ENCODE results near the gene PGBD1.

Gene PGBD1

GRCh38 chr6:28335564-28336283 lies 54.4 kb downstream of the PGBD1 start, which contains the start of gene ZSCAN31:
TSS of gene ZSCAN31 (minus strand) at chr6:28336148. CDS start at chr6:28329683, 6,465 bp downstream.
- DNase-seq: peak; percentile 94

DNA sequence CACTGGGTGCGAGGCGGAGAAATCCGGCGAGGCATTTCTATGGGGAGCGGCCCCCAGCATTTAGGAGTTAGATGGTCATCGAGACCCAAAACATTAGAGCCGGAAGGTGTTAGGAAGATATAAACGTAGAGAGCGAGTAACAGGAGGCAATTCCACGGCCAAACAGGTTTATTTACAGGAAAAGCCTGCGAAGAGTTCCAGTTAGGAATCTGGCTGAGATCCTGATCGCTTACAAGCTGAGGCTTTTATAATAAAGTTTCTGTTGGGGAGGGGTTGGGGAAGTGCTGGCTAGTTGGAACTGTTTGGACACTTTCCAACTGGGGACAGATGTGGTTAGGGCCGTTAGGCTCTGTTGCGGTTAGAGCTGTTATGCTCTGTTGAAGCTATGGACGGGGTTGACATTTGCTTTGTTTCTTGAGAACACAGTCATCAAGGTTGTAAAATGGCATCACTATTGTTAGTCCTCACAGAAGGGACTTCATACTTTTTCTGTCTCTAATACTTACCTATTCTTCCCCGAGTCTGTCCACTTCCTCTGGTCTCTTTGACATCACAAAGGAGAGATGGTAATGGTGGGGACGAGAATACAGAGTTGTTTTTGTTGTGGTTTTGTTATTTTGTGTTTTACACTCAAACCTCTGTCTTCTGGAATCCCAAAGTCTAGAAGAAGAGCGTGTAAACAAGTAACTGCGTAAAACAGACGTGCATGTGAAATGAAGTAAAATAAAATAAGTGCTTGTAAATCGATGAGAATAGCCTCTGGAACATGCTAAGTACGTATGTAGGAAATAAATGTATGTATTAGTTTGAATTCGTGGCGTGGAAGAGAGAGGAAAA lies 55.1 kb downstream of the PGBD1 start:
- peak; percentile 79 for DNase-seq

- DNase-seq: no peak
These were observed 55.7 kb downstream of the PGBD1 start for GRCh38 chr6:28337121-28337520.

- DNase-seq: no peak
These were observed 59.1 kb downstream of the PGBD1 start for GRCh38 chr6:28340310-28341095.

- no peak for DNase-seq
These were observed 62.7 kb downstream of the PGBD1 start for GRCh38 chr6:28343898-28344677.

DNA sequence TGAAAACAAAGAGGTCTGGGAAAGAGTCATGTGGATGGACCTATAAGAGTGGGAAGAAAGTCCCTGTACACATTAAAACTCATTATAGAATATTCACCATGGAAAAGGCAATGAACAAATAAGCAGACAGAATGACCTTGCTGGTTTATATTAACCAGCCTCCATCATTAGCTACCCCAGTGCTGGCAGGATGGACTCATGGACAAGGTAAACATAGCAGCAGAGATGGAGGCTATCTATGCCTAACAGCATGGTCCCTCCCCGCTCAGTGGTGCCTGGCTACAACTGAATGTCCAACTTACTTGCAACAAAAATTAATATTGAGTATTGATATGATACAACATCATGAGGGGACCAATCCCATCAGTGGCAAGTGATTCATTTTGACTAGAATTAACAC lies 63.8 kb downstream of the PGBD1 start:
- DNase-seq: no peak

DNA sequence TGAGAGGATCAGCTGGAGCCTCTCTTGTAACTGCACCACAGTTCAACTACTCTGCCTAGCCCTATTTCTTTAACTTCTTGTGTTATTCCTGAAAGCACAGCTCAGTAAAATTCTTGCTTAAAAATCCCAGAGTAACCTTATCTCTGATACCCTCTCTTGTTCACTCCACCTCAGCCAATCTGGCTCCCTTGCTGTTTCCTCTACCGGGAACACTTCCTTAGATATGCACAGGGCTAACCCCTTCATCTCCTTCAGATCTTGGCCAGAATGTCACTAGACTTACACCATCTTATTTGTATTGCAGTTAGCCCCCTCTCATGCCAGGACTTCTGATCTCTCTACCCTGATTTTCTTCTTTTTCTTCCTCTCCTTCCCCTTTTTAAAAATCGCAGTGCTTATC lies 65.7 kb downstream of the PGBD1 start:
- DNase-seq: no peak

GRCh38 chr6:28349344-28349891 lies 68.0 kb downstream of the PGBD1 start:
- no peak for DNase-seq

DNA sequence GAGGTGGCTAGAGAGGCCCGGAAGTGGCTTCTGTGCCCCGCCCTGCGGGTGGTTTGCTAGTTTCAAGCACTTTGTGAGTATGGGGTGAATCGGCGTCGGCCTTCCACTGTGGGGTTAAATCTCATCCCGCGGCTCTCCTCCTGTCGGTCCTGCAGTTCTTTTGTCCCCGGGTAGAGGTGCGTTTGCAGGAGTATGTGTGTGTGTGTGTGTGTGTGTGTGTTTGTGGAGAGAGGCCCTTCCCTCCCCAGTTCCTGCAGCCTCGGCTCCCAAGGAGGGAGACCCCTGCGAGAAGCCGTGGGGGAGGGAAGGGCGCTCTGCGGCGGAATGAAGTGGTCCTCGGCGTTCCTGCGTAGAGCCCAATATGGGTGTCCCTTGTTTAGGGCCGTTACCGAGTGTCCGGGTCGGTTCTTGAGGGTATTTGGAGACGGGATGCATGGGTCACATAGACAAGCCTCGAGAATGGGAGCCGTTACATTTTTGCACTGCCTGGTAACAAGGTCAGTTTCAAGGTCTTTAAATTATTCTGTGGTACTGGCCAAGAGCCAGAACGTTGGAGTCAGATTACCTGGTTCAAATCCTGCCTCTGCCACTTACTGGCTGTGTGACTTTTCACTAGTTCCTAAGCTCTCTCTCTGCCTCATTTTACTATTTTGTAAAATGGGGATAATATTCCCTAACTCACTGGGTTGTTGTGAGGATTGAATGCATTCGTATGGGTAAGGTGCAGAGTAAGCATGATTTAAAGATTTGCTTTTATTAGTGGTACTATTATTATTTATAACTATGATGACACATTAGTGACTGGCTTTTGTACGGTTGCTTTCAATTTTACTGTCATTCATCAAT lies 68.7 kb downstream of the PGBD1 start, which contains the start of gene ZKSCAN3:
Gene ZKSCAN3 (plus strand): TSS at position 56 of the 846 bp plus-strand sequence. CDS start 9,640 bp downstream, outside the sequence.
- DNase-seq: peak; percentile 88

DNA sequence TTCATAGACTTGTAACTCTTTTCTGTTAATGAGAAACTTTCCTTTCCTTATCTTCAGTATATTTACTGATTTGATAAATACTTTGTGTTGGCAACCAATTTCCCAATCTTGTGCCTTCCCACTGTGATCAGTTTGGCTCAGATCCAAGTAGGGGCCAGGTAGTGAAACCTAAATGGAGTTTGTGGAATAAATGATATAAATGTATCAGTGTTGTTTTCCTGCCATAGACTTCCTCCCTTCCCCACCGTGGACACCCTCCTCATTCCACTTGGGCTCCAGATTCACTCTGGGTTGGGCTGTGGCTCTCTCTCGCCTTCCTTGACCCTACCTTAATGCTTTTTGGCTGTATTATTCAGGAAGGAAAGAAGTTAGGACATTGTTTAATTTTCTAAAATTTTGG lies 69.7 kb downstream of the PGBD1 start:
- DNase-seq: no peak

- DNase-seq: no peak
These were observed 70.1 kb downstream of the PGBD1 start for GRCh38 chr6:28351493-28351925.
